ENCODE measurements around the gene FTCD. TPM values are rescaled to one million over a fixed set of nuclear protein-coding genes. Genes with fewer than 3 reads are reported as not detected.

The FTCD gene
- total RNA-seq, 1 donor from 2014 or later = 0.41 TPM

DNA sequence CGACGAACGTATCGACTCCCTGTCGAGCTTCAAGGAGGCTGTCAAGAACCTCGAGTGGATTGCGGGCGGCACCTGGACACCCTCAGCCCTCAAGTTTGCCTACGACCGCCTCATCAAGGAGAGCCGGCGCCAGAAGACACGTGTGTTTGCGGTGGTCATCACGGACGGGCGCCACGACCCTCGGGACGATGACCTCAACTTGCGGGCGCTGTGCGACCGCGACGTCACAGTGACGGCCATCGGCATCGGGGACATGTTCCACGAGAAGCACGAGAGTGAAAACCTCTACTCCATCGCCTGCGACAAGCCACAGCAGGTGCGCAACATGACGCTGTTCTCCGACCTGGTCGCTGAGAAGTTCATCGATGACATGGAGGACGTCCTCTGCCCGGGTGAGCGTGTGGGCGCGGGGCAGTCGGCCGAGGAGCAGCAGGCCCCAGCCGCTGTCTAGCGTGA lies 29.5 kb downstream of the FTCD start:
- FAIRE-seq = no peak
- no peak for DNase-seq (ENCODE audit: low spot score in 2 of 2)

DNA sequence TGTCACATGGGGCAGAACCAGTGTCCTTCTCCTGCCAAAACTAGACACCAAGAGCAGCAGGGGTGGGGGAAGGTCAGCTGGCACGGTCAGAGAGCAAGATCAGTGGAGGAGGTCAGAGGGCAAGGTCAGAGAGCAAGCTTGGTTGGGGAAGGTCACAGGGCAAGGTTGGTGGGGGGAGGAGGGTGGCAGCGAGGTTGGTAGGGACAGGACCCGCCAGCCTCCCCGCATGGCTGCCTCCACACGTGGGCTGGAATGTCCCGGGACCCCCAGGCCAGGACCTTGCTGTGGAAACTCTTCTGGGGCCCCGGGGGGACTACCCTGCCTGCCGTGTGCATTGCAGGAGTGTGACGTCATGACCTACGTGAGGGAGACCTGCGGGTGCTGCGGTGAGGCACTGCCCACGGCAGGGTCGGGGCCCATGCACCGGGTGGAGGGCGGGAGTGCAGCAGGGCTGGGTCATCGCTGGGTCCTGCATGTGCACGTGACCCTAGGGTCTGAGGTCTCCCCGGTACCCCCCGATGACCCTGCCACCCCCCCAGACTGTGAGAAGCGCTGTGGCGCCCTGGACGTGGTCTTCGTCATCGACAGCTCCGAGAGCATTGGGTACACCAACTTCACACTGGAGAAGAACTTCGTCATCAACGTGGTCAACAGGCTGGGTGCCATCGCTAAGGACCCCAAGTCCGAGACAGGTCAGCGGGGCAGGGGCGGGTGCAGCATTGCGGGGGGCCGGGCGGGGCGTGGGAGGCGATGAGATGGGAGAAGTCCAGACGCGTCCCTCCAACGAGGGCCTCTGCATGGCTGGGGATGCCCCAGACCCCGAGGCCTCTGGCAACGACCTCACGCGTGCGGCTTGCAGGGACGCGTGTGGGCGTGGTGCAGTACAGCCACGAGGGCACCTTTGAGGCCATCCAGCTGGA lies 30.2 kb downstream of the FTCD start:
- FAIRE-seq (no peak), DNase-seq (ENCODE audit: low spot score in 2 of 2) (no peak)

DNA sequence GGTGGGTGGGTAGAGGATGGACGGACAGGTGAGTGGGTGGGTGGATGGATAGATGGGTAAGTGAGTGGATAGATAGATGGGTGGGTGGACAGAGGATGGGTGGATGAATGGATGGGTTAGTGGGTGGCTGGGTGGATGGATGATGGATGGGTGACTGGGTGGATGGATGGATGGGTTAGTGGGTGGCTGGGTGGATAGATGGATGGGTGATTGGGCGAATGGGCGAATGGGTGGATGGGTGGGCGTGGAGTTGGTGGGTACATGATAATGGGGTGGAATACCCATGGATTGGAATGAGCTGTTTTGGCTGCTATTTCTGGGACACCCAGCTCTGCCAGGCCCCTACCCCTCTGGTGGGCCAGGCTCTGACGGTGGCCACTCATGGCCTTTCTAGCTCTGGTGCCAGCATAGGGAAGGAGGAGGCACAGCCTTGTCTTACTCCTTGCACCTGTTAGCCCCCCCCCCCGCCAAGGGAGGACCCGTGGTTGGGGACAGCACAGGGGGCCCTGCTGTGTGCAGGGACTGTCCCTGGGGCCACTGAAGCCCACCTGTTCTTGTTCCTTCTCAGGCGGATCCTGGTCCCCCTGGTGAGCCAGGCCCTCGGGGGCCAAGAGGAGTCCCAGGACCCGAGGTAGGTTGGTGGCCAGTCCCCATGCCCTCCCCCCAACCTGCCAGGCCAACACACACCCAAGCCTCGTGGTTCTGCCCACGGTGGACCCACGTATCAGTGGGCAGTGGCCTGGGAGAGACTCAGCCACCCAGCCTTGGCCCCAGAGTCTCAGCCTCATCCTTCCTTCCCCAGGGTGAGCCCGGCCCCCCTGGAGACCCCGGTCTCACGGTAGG lies 31.1 kb downstream of the FTCD start:
- DNase-seq (ENCODE audit: low spot score in 2 of 2) (no peak), FAIRE-seq (no peak)

DNA sequence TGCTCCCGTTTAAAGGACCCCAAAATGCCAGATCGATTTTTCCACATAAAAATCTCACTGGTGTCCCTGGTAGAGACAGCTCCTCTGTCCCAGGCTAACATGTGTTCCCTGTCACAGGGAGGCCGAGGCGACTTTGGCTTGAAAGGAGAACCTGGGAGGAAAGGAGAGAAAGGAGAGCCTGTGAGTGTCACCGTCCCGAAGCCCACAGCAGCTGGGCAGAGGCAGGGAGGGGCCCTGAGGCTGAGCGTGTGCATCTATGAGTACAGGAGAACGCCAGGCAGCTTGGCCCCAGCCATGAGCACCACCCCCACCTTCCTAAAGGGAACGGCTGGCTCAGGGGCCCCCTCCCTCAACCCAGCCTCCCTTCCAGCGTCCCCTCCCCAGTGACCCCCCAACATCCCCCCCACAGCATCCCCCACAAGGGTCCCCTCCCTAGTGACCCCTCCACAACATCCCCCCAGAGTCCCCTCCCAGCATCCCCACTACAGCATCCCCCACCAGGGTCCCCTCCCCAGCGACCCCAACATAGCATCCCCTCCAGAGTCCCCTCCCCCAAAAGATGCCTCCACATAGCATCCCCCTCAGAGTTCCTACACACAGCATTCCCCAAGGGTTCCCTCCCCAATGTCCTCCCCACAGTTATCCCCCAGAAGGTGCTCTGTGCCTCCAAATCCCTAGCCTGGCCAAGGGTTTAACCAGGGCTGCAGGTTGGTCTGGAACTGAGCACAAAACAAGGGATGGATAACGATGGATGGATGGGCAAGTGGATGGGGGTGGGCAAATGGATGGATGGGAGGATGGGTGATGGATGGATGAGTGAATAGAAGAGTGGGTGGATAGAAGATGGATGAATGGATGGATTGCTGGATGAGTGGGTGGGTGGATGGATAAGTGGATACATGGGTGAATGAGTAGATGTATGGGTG lies 32.4 kb downstream of the FTCD start:
- no peak for DNase-seq (ENCODE audit: low spot score in 2 of 2)
- FAIRE-seq = no peak

DNA sequence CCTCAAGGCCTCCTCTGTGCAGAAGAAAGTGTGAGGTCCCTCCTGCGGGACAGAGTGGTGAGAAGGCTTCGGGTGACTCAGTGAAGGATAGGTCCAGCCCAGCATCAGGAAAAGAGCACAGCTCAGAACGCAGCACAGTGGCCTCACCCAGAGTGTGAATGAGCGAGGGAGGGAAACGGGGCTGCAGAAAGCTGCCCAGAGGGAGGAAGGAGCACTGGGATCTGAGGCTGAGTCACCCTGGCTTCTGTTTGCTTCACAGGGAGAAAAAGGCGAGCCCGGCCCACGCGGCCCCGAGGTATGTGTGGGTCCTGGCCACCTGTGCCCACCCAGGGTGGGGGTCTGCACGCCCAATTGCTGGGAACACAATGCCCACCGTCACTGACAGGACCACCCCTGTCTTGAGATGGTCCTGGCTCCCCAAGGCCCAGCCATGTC lies 33.1 kb downstream of the FTCD start:
- DNase-seq (ENCODE audit: low spot score in 2 of 2) (no peak), FAIRE-seq (no peak)

DNA sequence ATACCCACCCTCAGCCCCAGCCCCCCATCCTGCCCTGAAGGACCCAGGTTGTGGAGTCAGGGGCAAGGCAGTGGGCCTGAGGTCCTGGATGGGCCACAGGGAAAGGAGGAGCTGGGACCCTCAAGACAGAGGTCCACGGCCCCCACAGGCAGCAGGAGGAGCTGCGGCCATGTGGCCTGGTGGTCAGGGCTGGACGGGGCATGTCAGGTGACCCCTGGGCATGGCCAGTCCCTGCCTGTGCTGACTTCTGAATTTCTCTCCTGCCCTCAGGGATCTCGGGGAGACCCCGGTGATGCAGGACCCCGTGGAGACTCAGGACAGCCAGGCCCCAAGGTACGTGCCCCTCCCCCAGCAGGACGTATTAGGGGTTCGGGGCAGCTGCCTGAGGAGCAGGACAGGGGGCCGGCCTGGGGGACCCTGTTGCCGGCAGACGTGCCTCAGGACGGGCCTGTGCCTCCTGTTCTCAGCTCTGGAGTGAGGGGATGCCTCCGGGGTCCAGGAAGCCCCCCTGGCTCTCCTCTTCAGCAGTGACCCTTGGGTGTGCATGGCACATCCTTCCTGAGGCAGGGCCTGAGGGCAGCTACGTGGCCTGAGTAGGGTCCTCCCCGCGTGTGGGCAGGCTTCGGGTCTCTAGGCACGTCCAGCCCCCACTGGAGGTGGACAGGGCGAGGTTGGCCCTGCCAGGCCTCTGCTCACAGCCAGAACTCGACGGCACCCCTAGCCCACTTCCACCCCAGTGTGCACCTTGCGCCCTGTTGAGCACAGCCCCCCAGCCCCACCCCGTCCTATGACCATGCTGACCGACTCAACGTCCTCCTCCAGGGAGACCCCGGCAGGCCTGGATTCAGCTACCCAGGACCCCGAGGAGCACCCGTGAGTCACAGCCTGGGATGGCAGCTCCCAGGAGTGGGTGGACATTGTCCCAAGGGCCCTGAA lies 33.8 kb downstream of the FTCD start:
- FAIRE-seq (no peak), DNase-seq (ENCODE audit: low spot score in 2 of 2) (no peak)

DNA sequence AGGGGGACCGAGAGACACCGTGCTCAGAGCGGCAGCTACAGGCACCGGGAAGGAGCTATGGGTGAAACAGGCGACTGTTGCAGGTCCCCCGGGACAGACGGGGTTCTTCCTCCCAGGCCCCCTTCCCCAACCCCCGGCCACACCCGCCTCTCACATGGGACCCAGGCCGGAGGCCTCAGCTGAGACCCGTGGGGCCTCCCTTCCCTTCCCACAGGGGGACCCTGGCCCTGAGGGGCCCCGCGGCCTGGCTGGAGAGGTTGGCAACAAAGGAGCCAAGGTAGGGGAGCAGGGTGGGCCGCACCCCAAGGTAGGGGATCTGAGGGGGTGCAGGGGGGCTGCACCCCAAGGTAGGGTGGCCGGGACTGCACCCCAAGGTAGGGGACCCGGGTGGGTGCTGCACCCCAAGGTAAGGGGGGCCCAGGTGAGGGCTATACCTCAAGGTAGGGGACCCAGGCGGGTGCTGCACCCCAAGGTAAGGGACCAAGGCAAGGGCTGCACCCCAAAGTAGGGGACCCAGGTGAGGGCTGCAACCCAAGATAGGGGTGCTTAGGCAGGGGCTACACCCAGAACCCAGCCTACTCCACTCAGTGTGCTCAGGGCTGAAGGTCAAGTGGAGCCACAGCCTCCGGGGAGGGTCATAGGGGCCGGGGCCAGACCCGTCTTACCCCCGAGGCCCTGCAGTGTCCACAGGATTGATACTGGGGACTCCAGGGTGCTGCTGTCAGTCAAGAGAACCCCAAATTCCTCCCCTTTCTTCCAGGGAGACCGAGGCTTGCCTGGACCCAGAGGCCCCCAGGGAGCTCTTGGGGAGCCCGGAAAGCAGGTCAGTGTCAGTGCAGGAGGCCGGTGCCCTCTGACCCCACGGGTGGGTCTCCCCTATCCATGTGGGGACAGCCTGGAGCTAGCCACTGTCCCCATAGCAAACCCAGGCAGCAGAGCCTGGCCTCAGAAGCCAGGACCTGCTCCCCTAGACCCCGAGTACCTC lies 34.8 kb downstream of the FTCD start:
- DNase-seq (ENCODE audit: low spot score in 2 of 2) = no peak
- FAIRE-seq = no peak

DNA sequence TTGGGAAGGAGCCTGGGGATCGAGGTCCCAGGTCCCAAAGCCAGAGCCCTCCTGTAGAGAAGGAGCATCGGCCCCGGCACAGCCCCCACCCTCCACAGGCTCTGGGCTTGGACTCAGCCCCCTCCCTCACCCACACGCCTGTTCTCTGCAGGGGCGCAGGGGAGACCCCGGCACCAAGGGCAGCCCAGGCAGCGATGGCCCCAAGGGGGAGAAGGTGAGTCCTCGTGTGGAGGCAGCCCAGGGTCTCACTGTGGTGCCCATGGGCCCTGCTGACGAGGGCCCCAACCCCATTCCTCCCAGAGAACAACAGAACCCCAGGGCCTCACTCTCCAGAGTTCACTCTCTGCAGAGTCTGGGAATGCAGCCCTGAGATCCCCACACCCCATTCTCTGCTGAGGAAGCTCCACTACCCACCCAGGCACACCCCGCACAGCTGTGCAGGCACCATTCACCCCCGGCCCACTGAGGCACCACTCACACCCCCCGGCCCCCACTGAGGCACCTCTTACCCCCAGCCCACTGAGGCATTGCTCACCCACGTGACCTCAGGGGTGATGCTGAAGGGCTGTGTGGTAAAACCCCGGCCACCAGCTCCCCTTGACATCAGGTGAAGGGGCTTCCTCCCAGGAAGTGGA lies 35.6 kb downstream of the FTCD start:
- FAIRE-seq = no peak
- no peak for DNase-seq (ENCODE audit: low spot score in 2 of 2)

DNA sequence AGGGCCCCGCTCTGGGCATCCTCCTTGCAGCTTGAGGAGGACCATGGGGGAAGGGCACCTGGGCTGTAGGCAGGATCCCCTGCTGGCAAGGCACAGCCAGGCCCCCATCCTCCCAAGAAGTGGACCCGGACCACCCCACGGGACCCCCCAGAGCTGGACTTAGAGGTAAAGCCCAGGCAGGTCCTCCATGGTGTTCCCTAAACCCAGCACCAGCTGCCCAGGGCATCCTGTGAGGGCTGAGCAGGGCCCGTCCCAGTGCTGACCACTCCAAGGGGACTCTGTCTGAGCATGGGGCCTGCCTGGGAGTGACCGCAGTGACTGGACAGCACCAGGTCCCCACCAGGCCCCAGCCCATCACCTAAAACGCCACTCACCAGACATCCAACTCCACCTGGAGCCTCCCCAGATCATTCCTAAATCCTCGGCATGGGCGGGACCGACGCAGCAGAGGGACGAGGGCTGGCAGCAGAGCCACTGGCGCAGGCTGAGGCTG lies 36.2 kb downstream of the FTCD start:
- FAIRE-seq = no peak
- no peak for DNase-seq (ENCODE audit: low spot score in 2 of 2)

DNA sequence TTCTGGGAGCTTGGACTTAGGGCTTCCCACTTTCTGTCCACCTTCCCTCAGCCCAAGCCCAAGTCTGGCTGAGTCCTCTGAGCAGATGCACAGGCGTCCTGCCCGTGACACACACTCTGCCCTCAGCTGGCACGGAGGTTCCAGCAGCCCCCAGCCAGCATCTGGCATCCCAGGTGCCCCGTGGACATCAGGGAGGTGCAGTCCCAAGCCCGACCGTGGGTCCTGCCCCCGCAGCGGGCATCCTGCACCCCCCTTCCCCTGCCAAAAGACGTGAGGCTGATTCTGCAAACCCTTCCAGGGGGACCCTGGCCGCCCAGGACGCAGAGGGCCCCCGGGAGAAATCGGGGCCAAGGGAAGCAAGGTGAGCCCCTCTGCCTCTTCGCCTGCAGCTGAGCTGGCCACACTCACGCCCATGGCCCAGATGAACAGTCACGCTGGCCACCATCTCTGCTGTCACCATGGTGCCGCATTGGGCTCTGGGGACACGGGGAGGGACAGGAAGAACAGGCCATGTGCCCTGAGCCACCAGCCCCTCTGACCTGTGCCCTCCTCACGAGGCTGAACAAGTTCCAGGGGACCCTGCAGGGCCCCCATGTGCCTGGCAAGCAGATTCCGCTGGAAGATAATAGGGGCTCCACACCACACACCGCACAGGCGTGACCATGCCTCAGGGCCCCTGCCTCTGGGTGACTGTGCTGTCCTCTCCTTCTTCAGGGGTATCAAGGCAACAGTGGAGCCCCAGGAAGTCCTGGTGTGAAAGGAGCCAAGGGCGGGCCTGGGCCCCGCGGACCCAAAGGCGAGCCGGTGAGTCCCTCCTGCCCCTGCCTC lies 36.8 kb downstream of the FTCD start:
- no peak for DNase-seq (ENCODE audit: low spot score in 2 of 2)
- no peak for FAIRE-seq

DNA sequence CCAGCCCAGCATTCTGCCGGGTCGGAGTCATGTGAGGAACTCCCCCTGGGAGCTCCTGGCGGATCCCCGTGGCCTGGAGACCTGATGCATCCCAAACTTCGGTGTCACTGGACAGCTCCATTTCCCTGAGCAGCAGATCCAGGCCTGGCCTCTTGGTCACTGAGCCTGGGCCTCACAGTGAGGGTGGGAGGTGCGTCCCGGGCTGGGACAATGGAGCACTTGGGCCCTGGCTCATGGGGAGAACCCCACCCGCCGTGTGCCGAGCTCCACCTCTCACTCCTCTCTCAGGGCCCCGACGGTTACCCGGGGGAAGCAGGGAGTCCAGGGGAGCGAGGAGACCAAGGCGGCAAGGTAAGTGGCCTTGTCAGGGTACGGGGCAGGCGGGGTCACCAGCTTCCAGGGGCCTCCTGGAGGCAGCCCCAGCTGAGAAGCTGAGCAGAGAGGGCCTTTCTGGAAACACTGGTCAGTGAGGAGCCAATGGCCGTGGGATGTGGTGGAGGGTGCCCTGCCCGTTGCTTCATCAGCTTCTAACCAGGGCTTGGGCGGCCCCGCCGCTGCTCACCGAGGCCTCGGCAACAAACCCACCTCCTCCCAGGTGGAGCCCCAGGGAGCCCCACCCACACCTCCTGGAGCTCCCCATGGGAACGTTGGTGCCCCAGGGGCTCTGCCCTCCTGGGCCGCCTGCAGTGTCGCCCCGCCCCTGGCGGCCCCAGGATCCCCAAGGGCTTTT lies 37.6 kb downstream of the FTCD start:
- DNase-seq (ENCODE audit: low spot score in 2 of 2) (no peak), FAIRE-seq (no peak)

DNA sequence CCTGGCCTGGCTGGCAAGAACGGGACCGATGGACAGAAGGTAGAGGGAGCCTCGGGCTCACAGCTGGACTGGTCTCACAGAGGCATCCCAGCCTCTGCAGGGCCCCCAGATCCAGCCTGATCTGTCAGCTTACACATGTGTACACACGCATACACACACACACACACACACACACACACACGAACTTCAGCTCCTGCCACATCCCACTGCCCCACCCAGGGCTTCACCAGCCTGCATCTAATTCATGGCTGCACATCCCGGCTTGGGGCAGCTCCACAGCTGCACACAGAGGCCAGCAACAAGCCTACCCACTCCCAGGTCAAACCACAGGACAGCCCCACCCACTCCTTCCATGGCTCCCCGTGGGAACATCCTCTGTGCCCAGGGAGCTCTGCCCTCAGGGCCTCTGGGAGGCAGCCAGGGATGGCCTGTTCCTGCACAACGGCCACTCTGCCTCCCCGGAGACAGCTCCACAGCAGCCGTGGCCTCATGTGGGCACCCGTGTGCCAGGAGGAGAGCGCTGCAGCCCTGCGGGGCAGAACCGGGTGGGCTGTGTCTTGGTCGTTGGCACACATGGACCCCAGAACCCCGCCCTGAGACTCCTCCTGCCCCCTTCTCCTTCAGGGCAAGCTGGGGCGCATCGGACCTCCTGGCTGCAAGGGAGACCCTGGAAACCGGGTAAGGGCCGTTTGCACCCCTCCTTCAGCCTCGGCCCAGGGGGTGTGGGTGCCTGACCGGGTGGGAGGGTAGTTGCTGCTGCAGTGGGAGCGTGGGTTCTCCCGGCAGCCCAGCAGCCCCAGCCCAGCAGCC lies 38.4 kb downstream of the FTCD start:
- DNase-seq (ENCODE audit: low spot score in 2 of 2) = no peak
- no peak for FAIRE-seq

DNA sequence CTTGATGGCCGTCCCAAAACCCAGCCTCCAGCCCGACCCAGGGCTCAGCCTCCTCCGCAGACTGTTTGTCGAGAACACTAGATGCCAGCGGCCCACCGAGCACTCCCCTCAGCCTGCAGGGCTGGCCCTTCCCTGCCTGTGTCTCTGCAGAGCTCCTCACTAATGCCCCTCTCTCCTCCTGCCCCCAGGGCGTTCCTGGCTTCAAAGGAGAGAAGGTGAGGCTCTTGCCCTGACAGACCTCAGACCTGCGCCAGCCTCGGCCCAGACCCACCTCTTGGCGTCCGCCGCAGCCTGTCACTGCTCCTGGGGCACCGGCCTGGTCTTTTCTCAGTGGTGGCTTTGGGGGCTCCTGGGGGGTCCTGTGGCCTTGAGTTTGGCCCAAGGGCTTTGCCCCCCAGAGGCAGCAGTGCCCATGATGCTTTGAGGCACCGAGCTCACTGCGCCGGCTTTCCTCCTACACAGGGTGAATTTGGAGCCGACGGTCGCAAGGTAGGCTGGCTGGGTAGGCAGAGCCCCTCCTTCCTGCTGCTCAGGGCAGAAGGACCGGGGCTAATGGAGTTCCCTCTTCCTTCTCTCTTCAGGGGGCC lies 39.1 kb downstream of the FTCD start:
- DNase-seq (ENCODE audit: low spot score in 2 of 2) (no peak), FAIRE-seq (no peak)

DNA sequence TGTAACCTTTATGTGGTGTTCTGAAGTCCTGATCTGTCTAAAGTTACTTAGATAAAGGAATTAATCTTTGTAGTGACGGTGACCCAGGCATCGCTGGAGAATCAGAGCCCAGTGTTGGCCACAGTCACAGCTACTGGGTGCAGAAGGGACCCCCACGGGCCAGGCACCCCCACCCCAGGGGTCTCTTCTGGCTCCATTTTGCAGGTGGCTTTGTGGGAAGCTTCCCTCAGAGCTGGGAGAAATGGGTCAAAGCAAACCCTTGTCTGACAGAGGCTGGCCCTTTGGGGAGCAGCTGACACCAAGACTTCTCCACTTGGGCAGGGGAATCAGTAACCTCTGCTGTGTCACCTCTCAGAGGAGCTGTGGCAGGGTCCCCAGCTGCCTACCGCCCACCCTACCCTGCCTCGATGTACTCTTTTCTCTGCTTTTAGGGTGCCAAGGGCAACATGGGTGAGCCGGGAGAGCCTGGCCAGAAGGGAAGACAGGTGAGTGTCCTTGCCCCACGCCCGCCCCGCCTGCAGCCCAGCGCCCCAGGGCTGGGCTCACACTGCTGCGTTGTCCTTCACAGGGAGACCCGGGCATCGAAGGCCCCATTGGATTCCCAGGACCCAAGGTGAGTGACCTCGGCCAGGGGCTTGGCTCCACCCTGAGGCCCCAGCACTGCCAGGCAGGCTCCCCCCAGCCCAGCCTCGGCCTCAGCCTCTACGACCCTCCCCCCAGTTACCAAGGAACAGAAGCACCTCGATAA lies 39.8 kb downstream of the FTCD start:
- no peak for DNase-seq (ENCODE audit: low spot score in 2 of 2)
- no peak for FAIRE-seq
